RWPE1 (cell line): Measurements from ENCODE around the gene NPNT.
A peak's percentile ranks its signal among the peaks of the same experiment; 100 is the strongest.

Experiments used
- CTCF ChIA-PET: fragments of 350-600 bp; sonication (Branson Sonifier 250); formaldehyde crosslinking; extraction: SDS; loops from one replicate; lab custom pipeline; 2021; lab: Yijun Ruan, JAX
- POLR2A ChIA-PET: fragments of 400-600 bp; formaldehyde crosslinking; extraction: SDS; loops from one replicate; lab custom pipeline; 2020; ENCODE audit warnings: antibody characterized with exemption; ENCODE audit not compliant: low non-redundant PET; lab: Yijun Ruan, JAX
- DNase-seq: peaks from one replicate; pipeline ENCODE4 v3.0.0; 2012; ENCODE audit warnings: low spot score
- H3K27ac ChIP-seq: fragments of 450-650 bp; 2 replicates; pipeline ENCODE4 v1.5.1; 2017
- TF ChIP-seq, protein P1 (sequence below): fragments of 450-650 bp; conservative IDR thresholded peaks from 2 replicates; pipeline ENCODE4 v1.5.1; 2017; ENCODE audit warnings: low read depth, mild to moderate bottlenecking

The NPNT gene

DNA sequence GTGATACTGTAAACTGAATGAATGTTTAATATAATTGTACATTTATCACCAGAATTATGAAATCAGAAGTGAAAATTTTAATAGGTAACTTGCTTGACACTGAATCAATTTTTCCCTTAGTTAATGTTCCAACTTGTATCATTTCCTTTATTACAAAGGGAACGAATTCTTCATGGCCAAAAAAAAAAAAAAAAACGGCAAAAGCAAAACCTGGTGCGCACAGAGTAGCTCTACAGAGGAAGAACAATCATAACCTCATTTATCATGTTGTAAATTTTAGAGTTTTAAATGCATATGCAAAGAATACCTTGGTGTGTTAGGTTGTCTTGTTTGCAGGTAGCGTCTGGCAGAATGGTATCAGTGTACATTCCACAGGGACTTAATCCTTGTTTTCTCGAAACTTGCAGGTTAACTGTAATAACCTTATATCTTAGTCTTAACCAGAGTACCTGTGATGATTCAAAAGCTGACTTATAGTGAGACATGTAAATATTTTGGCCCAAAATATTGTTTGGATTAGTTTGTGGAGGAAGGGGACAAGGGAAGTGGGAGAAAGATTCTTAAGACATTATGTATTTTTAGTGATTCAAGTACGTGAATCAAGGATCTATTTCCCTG is 70.0 kb downstream of the NPNT start:
- ChIA-PET POLR2A (no interaction called here), CTCF (no interaction called here)
- TF ChIP-seq, protein P1, sequence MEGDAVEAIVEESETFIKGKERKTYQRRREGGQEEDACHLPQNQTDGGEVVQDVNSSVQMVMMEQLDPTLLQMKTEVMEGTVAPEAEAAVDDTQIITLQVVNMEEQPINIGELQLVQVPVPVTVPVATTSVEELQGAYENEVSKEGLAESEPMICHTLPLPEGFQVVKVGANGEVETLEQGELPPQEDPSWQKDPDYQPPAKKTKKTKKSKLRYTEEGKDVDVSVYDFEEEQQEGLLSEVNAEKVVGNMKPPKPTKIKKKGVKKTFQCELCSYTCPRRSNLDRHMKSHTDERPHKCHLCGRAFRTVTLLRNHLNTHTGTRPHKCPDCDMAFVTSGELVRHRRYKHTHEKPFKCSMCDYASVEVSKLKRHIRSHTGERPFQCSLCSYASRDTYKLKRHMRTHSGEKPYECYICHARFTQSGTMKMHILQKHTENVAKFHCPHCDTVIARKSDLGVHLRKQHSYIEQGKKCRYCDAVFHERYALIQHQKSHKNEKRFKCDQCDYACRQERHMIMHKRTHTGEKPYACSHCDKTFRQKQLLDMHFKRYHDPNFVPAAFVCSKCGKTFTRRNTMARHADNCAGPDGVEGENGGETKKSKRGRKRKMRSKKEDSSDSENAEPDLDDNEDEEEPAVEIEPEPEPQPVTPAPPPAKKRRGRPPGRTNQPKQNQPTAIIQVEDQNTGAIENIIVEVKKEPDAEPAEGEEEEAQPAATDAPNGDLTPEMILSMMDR, result no peak
- DNase-seq, result peak; percentile 44
- no peak overlapping the region for H3K27ac ChIP-seq

DNA sequence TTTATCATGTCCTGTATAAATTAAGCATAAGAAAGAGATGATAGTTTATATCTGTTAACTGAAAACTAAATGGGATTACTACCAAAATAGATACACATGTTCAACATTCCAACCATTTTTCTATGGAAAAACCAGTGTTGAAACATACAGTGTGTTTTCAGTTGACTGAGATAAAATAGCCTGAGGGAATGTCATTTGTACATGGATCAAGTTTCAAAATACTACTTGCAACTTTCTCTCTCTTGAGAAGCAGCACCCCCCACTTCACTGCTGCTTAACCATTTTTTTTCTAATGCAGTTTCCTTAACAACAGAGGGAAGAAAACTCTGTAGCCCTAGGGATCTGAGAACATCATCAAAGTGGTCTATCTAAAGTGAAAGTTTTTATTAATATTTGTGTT is 70.8 kb downstream of the NPNT start:
- CTCF ChIA-PET, result no interaction called here
- POLR2A ChIA-PET, result no interaction called here
- no peak overlapping the region for H3K27ac ChIP-seq

DNA sequence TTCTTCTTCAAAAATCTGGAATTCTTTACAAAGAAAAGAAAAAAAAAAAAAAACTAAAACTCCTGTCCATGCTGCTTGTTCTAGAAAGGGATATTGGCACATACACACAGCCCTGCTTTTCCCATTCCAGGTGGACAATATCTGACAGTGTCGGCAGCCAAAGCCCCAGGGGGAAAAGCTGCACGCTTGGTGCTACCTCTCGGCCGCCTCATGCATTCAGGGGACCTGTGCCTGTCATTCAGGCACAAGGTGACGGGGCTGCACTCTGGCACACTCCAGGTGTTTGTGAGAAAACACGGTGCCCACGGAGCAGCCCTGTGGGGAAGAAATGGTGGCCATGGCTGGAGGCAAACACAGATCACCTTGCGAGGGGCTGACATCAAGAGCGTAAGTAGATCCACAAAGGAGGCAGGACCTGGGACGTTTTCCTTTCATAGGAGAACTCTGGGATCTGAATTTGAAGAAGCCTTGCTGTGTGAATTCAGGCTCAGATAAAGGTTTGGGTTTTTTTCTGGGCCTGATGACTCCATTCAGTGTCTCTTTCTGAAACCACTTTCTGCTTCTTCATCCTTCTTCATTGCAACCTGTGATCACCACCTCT is 71.9 kb downstream of the NPNT start:
- CTCF ChIA-PET, result no interaction called here
- no peak overlapping the region for H3K27ac ChIP-seq
- TF ChIP-seq, protein P1, result no peak
- no peak for DNase-seq
- POLR2A ChIA-PET, result no interaction called here

More for the DNA sequence above, 70.8 kb downstream of the NPNT start:
- DNase-seq, result peak; percentile 74
- TF ChIP-seq, protein P1, result no peak

DNA sequence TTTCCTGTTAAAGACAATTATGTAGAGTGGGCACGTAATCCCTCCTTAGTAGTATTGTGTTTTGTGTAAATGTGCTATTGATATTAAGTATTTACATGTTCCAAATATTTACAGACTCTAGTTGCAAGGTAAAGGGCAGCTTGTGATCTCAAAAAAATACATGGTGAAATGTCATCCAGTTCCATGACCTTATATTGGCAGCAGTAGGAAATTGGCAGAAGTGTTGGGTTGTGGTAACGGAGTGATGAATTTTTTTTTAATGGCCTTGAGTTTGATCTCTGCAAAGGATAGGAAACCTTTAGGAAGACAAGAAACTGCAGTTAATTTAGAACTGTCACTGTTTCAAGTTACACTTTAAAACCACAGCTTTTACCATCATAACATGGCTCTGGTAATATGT is 74.3 kb downstream of the NPNT start:
- DNase-seq, result no peak
- no peak overlapping the region for H3K27ac ChIP-seq
- POLR2A ChIA-PET, result no interaction called here
- TF ChIP-seq, protein P1, result no peak
- CTCF ChIA-PET, result no interaction called here

DNA sequence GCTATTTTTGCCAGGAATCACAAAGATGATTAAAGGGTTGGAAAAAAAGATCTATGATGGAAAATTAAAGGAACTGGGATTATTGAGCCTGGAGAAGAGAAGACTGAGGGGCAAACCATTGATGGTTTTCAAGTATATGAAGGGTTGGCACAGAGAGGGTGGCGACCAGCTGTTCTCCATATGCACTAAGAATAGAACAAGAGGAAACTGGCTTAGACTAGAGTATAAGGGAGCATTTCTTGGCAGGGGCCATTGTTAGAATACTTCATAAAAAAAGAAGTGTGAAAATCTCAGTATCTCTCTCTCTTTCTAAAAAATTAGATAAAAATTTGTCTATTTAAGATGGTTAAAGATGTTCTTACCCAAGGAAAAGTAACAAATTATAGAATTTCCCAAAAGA is 75.1 kb downstream of the NPNT start:
- POLR2A ChIA-PET, result no interaction called here
- CTCF ChIA-PET, result no interaction called here
- TF ChIP-seq, protein P1, result no peak
- H3K27ac ChIP-seq, result no peak overlapping the region
- no peak for DNase-seq

DNA sequence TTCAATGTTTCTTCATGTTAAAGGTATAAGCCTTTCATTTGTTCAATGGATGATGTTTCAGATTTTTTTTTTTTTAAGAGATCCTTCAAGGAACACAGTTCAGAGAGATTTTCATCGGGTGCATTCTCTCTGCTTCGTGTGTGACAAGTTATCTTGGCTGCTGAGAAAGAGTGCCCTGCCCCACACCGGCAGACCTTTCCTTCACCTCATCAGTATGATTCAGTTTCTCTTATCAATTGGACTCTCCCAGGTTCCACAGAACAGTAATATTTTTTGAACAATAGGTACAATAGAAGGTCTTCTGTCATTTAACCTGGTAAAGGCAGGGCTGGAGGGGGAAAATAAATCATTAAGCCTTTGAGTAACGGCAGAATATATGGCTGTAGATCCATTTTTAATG is 75.8 kb downstream of the NPNT start:
- CTCF ChIA-PET, result no interaction called here
- no peak overlapping the region for H3K27ac ChIP-seq
- DNase-seq, result no peak
- POLR2A ChIA-PET, result no interaction called here
- TF ChIP-seq, protein P1, result no peak
